HG03103 (cell line): ENCODE results near the gene ACP5.
"Not testable (repeated sequence)": the region's sequence is repeated elsewhere in the genome, so short reads cannot be mapped to it uniquely, and the experiment has no call there.

Experiments used
- ATAC-seq: cut with Tn5 transposase; IDR thresholded peaks from one replicate; pipeline ENCODE4 v1.9.1; 2021; ENCODE audit warnings: low read depth; ENCODE audit not compliant: unreplicated experiment

The ACP5 gene

DNA sequence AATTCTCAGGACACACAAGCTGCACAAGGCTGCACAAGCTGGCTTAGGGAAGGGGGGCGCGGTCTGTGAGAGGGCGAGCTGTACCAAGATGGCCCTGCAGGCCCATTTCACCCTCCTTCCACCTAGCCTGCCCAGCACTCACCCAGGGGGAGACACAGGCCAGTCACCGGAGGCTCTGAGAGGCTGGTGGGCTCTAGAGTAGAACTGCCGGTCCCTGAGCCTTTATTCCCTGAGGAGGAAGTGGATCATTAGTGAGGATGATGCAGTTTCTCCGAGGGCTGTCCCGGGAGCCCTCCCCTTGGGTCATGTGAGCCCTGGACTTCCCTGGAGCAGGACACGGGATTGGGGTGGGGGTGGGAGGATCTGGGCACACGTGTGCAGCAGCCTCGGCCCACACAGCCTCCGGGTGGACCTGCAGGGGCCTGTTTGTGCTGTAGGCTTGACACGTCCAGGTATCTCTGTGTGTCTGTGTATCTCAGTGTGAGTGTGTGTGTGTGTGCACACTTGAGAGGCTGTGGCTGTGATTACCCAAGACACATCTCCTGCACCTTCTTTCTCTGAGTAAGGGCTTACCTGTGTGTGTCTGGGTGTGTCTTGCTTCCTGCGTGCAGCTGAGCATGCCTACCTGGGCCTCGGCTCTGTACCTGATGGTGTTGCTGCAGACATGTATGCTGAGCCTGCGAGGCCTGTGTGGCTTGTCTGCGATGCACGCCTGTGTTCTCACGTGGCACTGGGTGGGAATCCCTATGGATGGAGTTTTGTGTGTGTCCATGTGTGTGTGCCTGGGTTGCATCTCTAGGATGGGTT is at the start of gene ACP5:
TSS of gene ACP5 (minus strand) at position 195 of the 807 bp plus-strand sequence. CDS start 328 bp downstream, outside the sequence.
- no peak for ATAC-seq

DNA sequence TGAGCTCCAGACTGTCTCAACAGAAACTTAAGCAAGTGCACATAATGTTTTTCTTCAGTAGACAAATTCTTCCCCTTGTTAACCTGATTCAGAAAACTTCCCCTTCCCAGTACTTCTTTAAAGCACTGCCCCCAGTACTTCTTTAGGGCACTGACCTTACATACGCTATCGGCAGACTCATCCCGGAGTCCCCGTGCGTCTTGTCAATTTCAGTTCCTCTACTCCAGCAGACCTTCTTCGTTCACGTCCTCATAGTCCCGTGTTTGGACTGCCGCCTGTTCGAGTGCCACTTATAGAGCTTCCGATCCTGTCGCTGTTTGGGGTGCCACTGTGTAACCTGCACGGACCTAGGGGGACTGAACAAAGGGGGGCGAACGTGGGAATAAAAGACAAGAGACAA is 48.8 kb upstream of the ACP5 start:
- no peak for ATAC-seq

DNA sequence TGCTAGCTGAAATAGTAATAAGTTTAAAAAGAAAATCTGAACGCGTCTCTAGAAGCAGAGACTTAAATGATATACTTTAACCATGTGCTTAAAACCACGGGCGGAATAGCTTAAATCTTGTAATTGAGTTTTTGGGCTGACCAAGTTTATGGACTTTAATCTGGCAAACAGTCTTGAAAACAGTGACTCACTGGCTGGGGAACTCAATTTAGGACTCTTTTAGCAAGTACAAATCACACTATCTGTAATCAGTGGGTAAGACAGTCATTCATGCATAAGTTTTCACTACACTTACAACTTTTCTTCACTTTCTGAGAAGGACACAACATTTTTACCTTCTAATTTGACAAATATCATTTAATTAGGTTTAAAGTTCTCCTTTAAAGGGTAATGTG is 46.6 kb upstream of the ACP5 start:
- ATAC-seq, result no peak

DNA sequence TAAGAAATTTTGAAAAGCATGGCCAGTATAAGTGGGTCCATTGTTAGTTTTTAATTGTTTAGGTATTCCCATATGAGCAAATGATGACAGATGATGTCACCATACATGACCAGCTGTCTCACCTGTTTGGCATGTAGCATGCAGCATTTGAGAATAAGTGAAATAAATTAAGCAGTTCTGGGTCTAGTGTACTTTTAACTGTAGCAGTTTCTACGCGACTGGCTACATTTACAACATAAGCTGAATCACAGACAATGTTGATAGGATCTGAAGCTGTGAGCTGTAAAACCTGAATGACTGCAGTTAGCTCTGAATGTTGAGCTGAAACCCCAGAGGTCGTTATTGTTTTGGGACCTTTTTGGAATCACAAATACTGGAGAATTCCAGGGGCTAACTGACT is 45.0 kb upstream of the ACP5 start:
- ATAC-seq, result not testable (repeated sequence)

DNA sequence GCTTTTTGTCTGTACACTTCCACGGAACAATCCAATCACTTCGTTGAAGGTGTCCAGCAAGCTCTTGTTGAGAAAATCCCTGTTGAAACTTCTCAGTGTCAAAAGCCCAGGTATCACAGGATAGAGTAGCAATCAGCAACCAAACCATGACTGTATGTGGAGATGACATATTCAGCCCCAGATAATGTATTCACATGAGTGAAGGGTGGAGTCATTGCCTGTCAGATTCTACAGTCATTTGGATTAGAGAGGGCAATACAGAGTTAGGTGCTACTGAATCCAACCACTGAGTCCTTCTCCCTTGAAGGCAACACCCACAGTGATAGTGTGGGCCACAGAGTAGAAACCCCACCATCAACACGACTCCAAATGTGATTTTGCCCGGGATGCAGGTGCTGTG is 43.1 kb upstream of the ACP5 start:
- ATAC-seq, result no peak

DNA sequence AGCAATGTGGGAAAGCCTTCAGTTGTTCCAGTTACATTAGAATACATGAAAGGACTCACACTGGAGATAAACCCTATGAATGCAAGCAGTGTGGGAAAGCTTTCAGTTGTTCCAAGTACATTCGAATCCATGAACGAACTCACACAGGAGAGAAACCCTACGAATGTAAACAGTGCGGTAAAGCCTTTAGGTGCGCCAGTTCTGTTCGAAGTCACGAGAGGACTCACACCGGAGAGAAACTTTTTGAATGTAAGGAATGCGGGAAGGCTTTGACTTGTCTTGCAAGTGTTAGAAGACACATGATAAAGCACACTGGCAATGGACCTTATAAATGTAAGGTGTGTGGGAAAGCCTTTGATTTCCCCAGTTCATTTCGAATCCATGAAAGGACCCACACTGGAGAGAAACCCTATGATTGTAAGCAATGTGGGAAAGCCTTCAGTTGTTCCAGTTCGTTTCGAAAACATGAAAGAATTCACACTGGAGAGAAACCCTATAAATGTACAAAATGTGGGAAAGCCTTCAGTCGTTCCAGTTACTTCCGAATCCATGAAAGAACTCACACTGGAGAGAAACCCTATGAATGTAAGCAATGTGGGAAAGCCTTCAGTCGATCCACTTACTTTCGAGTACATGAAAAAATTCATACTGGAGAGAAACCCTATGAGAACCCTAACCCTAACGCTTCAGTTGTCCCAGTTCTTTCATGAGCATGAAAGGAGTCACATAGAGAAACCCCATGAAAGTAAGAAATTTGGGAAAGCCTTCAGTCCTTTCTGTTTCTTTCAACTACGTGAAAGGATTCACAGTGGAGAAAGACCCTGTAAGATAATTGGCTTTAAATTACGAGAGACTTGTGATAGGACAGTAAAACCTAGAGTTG is 40.0 kb upstream of the ACP5 start:
- ATAC-seq, result no peak

DNA sequence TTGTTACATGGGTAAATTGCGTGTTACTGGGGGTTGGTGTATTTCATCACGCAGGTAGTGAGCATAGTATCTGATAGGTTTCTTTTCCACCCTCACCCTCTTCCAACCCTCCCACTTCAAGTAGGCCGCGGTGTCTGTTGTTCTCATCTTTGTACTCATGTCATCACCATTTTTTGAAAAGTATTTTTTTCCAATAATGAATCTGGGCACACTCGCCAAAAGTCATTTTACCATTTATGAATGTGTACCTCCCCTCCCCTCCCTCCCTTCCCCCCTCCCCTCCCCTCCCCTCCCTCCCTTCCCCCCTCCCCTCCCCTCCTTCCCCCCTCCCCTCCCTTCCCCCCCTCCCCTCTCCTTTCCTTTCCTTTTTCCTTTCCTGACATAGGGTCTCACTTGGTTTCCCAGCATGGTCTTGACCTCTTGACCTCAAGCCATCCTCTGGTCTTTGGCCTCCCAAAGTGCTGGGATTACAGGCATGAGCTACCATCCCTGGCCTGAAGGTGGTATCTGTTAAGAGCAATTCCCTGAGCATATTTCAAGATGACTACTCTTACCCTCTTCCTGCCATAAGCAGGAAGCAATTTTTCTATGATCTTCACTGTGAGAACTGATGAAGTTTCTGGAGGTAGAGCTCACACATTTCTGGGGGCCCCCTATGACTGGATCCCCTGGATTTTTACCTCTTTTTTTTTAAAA is 35.5 kb upstream of the ACP5 start:
- no peak for ATAC-seq

DNA sequence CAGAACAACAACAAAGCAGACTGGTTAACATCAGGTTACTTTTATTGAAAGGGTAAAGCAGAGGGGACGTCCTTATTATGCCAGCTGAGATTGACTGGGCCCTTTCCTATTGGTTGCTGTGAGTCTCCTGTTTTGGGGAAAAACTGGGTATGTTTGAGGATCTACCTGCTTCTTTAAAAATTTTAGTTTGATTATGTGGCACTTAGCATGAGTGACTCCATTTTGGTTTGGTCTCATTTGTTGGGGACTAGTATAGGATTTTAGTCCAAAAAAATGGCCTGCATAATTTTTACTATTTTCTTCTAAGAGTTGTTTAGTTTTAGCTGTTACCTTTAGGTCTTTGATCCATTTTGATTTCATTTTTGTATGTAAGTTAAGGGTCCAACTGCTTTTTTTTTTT is 34.3 kb upstream of the ACP5 start:
- no peak for ATAC-seq

DNA sequence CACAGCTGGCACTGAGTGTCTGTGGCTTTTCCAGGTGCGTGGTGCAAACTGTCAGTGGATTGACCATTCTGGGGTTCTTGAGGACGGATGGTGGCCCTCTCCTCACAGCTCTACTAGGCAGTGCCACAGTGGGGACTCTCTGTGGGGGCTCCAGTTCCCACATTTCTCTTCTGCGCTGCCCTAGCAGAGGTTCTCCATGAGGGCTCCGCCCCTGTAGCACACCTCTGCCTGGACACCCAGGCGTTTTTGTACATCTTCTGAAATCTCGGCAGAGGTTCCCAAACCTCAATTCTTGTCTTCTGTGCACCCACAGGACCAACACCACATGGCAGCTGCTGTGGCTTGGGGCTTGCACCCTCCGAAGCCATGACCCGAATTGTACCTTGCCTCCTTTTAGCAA is 29.0 kb upstream of the ACP5 start:
- no peak for ATAC-seq

DNA sequence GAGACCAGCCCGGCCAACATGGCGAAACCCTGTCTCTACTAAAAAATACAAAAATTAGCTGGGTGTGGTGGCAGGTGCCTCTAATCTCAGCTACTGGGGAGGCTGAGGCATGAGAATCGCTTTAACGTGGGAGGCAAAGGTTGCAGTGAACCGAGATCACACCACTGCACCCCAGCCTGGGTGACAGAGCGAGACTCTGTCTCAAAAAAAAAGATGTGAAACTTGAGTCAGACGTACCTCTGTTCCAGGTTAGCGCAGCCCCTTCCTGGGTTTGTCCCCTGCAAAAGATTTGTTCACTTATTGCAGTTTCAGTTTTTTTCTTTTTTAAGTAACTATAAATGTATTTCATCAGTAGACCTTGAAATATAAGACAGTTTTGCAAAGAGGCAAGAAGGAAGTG is 22.3 kb upstream of the ACP5 start:
- ATAC-seq, result not testable (repeated sequence)

DNA sequence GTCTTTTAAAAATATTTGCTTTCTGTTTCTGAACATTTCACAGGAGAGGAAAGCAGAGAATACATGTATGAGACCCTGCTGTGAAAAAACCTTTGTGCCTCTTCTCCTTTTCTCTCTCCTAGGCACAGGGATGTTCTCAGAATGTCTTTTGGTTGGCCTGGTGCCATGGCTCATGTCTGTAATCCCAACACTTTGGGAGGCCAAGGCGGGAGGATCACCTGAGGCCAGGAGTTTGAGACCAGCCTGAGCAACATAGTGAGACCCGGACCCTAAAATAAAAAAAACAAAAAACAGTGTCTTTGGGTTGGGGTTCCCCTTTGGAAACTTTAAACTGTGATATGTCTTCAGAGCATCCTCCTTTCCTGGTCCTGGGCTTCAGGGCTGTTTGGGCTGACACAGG is 21.3 kb upstream of the ACP5 start:
- ATAC-seq, result no peak

DNA sequence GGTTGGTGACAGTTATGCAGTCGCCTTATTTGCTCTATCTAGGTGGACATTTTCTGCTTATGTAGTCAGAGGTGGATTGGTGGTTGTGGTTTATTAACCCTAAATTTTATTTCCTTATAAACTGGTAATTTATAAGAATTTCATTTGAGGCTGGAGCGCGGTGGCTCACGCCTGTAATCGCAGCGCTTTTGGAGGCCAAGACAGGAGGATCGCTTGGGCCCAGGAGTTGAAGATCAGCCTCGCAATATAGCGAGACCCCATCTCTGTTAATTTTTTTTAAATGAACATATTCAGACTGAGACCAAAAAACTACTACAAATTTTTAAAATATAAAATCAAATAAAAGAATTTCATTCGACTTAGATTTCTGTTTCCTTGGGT is 20.6 kb upstream of the ACP5 start:
- no peak for ATAC-seq

DNA sequence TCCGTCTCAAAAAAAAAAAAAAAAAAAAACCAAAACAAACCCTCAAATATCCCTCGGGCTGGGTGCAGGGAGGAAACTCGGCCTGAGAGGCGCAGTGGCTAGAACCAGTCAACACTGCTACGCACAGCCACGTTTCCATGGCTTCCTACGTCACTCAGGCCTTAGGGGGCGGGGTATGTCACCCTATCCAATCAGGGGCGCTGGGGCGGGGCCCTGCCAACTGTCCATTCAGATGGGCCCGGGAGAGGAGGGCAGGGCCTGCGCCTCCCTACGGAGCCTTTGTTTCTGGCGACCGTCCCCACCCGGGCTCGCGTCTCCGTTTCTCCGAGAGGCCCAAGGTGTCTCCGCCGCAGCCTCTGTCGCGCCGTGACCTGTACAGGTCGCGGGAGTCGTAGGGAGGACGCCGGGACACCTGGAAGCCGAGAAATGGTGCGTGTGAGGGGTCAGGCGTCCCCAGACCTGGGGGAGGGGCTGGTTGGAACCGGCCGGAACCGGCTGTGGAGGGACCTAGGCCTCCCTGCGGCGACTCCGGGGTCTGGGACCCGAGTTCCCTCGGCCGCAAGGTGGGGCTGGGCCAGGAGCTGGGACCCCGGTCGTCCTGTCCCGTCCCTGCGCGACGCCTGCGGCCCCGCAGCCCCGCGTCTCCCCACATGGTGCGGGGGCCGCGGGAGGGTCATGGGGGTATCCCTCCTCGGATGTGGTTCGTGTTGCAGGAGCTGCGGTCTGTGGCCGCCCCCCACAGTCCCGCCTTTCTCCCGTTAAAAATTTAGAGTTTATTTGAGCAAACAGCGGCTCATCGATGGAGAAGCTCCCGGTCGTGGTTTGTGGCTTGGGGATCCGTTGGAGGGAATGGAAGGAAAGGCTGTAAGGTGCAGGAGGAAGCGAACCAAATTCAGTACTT is 20.0 kb upstream of the ACP5 start, which contains the start of gene ZNF627:
TSS of gene ZNF627 (plus strand) at position 282 of the 901 bp plus-strand sequence. CDS start at position 427, 145 bp downstream.
- ATAC-seq, result peak; percentile 97

DNA sequence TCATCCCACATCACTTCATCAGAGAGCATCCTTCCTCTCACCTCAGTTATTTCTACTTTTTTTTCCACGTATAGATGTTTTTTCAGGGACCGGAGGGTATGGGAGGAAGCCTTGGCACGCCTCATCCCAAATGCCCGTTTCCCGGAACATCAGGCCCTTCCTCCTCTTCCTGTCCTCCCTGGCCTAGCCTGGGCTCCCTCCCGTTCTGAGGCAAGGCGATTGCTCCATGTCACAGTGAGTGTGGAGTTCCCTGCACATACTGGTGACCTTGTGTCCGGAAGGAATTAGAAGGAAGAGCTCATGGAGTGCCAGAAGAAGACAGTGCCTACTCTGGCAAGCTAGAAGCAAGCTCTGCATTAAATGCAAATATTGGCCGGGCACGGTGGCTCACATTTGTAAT is 18.7 kb upstream of the ACP5 start:
- no peak for ATAC-seq

DNA sequence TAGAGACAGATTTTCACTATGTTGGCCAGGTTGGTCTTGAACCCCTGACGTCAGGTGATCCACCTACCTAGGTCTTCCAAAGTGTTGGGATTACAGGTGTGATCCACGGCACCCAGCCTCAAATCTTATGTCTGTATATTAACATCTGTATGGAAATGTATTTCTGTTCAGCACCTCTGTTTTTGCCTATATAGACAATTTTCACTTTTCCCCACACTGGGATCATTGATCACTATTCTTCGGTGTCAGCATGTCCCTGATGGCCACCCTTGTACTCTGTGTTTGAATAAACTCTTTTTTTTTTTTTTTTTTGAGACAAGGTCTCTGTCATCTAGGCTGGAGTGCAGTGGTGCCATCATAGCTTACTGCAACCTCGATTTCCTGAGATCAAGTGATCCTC is 16.6 kb upstream of the ACP5 start:
- ATAC-seq, result no peak

DNA sequence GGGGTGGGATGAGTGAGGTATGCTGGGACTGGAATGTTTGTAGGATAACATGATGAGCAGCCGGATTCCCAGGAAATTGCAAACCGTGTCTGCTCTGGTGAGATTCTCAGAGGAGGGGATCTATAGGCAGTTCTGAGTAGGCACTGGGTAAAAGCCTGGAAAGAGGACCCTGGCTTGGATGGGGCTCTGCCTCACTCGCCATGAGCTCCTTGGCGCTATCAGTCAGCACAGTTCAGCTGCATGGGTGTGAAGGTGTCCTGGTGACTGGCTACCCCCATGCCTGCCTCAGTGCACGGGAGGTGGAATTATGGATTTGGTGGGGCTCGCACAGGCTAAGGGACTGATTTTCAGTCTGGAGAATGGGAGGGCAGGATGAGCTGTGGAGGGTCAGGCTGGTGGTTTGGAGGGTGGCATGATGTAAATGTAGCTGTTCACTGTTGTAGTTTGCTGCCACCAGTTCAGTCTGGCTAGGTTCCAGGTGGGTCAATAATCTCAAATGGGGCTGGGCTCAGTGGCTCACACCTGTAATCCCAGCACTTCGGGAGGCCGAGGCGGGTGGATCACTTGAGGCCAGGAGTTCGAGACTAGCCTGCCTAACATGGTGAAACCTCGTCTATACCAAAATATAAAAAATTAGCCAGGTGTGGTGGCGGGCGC is 10.7 kb upstream of the ACP5 start:
- no peak for ATAC-seq

DNA sequence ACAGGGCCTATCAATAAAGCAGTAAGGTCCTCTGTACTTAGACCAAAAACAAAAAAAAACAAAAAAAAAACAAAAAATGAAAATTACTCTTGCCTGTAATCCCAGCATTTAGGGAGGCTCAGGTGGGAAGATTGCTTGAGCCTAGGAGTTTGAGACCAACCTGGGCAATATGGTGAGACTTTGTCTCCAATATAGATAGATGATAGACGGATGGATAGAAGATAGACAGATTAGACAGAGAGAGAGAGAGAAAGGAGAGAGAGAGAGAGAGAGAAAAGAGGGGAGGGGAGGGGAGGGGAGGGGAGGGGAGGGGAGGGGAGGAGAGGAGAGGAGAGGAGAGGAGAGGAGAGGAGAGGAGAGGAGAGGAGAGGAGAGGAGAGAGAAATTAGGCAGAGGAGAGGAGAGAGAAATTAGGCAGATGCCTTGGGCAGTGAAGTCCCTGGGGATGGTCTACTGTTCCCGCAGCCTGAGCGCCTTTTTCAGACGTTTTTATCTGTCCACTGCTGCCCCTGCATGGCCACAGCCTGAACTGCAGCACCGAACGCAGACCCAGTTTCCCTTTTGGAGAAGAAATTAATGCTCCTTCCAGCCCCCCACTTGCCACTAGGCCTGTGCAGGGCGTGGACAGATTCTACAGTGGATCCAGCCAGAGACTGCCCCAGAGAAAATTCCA is 10.0 kb upstream of the ACP5 start:
- no peak for ATAC-seq

DNA sequence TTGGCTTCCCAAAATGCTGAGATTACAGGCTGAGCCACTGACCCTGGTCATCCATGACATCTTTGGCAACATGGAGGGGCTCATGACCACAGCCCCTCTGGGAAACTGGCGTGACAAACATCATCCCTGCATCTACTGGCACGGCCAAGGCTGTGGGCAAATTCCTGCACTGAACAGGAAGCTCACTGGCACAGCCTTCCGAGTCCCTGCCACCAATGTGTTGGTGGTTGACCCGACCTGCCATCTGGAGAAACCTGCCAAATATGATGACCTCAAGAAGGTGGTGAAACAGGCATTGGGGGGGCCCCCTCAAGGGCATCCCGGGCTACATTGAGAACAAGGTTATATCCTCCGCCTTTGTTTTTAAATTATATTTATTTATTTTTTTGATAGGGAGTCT is 8.9 kb upstream of the ACP5 start:
- no peak for ATAC-seq

DNA sequence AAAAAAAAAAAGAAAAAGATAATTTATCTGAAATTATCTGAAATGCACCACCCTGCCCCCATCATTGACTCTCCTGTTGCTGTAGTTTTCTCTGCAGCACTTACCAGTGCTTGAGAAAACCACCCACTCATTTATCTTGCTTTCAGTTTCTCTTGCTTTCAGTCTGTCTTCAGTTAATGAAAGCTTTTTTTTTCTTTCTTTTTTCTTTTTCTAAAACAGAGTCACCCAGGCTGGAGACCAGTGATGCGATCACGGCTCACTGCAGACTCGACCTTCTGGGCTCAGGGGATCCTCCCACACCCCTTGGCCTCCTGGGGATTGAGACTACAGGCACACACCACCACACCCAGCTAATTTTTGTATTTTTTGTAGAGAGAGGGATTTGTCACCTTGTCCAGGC is 4.3 kb upstream of the ACP5 start:
- ATAC-seq, result peak; percentile 56
